HepG2 (cell line): ENCODE results near the gene CTNND1. TPM values are rescaled to one million over a fixed set of nuclear protein-coding genes. Genes with fewer than 3 reads are reported as not detected.

Experiments used
- ATAC-seq: fragments of 200-7000 bp; cut with Tn5 transposase; 3 replicates; pipeline ENCODE4 v1.9.1; 2020; ENCODE audit warnings: mild to moderate bottlenecking, moderate library complexity
- BruUV-seq: library from RNA; stranded (reverse); fragments of 400-500 nt; replicated peaks from 2 replicates; lab custom pipeline; 2021; lab: Mats Ljungman, UMichigan
- CTCF ChIA-PET: fragments of 300-600 bp; formaldehyde crosslinking; extraction: SDS; loops from one replicate; lab custom pipeline; 2021; ENCODE audit warnings: low total read pairs, inconsistent platforms, low intra/inter-chr PET ratio; lab: Yijun Ruan, JAX
- POLR2A ChIA-PET: fragments of 350-600 bp; sonication (Branson Sonifier 250); formaldehyde crosslinking; loops from one replicate; lab custom pipeline; 2020; ENCODE audit warnings: antibody characterized with exemption, inconsistent platforms; lab: Yijun Ruan, JAX
- DNase-seq: peaks from one replicate; pipeline ENCODE4 v3.0.0-alpha.2; 2015; ENCODE audit warnings: low spot score
- FAIRE-seq: peaks from 3 replicates; lab custom pipeline; 2011; peaks lifted over from hg19 to GRCh38; lab: Jason Lieb, UNC
- H2AFZ ChIP-seq: one replicate; pipeline ENCODE4 v1.6.1; 2011; ENCODE audit warnings: low read length, inconsistent platforms
- H3K27ac ChIP-seq: fragments of 300-600 bp; 3 replicates; pipeline ENCODE4 v1.8.0; 2011; ENCODE audit warnings: mixed run types, mild to moderate bottlenecking, mixed read lengths, low read length, inconsistent platforms; ENCODE audit not compliant: insufficient read depth; ENCODE audit errors: extremely low read length
- H3K27me3 ChIP-seq, 2 experiments: fragments of 200-600 bp in 1 of 2; 2 replicates in 1 of 2; 3 replicates in 1 of 2; pipeline versions ENCODE4 v1.6.0 to v1.8.0; 2011; ENCODE audit warnings: low read length in 2 of 2, mild to moderate bottlenecking in 2 of 2, moderate library complexity in 2 of 2, inconsistent platforms in 1 of 2; ENCODE audit not compliant: insufficient read depth in 2 of 2, control insufficient read depth in 1 of 2
- H3K36me3 ChIP-seq, 2 experiments: fragments of 200-600 bp in 1 of 2; replicated peaks in 1 of 2; 2 replicates in 1 of 2; 3 replicates in 1 of 2; pipeline versions ENCODE4 v1.5.1 to v1.8.0; 2011; ENCODE audit warnings: low read length in 2 of 2, inconsistent platforms in 1 of 2; ENCODE audit not compliant: insufficient read depth in 2 of 2, control insufficient read depth in 1 of 2
- H3K4me1 ChIP-seq: 2 replicates; pipeline ENCODE4 v1.5.1; 2012; ENCODE audit warnings: low read length, inconsistent platforms; ENCODE audit not compliant: insufficient read depth
- H3K4me2 ChIP-seq: 2 replicates; pipeline ENCODE4 v1.6.0; 2011; ENCODE audit warnings: low read depth, low read length, inconsistent platforms
- H3K4me3 ChIP-seq, 3 experiments: fragments of 200-600 bp in 1 of 3; sonication (generic), shearing (Covaris generic) in 1 of 3; replicated peaks in 1 of 3; 2 replicates each; pipeline ENCODE4 v1.5.1; 2011 to 2016; ENCODE audit warnings: low read length in 3 of 3, inconsistent platforms in 2 of 3, low read depth in 2 of 3, mild to moderate bottlenecking in 2 of 3, control low read depth in 1 of 3, mixed read lengths in 1 of 3; ENCODE audit not compliant: insufficient read depth in 1 of 3
- H3K79me2 ChIP-seq: one replicate; pipeline ENCODE4 v1.6.1; 2011; ENCODE audit warnings: low read length, inconsistent platforms; ENCODE audit not compliant: insufficient read depth
- H3K9ac ChIP-seq: 2 replicates; pipeline ENCODE4 v1.6.0; 2011; ENCODE audit warnings: mild to moderate bottlenecking, low read depth, low read length, inconsistent platforms; ENCODE audit not compliant: insufficient read depth
- H3K9me3 ChIP-seq: 2 replicates; pipeline ENCODE4 v1.5.1; 2012; ENCODE audit warnings: mild to moderate bottlenecking, low read length
- H4K20me1 ChIP-seq: 2 replicates; pipeline ENCODE4 v1.6.0; 2011; ENCODE audit warnings: inconsistent platforms, mild to moderate bottlenecking, low read length, moderate library complexity; ENCODE audit not compliant: insufficient read depth
- AKAP8 ChIP-seq: sonication (generic); formaldehyde crosslinking; IDR thresholded peaks from 2 replicates; pipeline ENCODE4 v1.5.1; 2020; ENCODE audit warnings: mild to moderate bottlenecking, missing genetic modification reagents
- ATAD3A ChIP-seq: sonication (generic); formaldehyde crosslinking; IDR thresholded peaks from 2 replicates; pipeline ENCODE4 v1.4.0; 2020; ENCODE audit warnings: missing genetic modification reagents
- NRL ChIP-seq: sonication (generic); formaldehyde crosslinking; IDR thresholded peaks from 2 replicates; pipeline ENCODE4 v1.5.0; 2020; ENCODE audit warnings: missing genetic modification reagents, mild to moderate bottlenecking, moderate library complexity, borderline replicate concordance
- RARA ChIP-seq: IDR thresholded peaks from 2 replicates; pipeline ENCODE4 v1.6.1; 2016; ENCODE audit warnings: missing genetic modification reagents, missing compliant biosample characterization
- REPIN1 ChIP-seq: sonication (generic); formaldehyde crosslinking; IDR thresholded peaks from 2 replicates; pipeline ENCODE4 v1.8.0; 2022; ENCODE audit warnings: missing genetic modification reagents, low read depth, mild to moderate bottlenecking, borderline replicate concordance
- SP140L ChIP-seq: sonication (generic); formaldehyde crosslinking; IDR thresholded peaks from 2 replicates; pipeline ENCODE4 v1.4.0; 2020; ENCODE audit warnings: missing genetic modification reagents, borderline replicate concordance
- ZBTB20 ChIP-seq: sonication (generic); formaldehyde crosslinking; IDR thresholded peaks from 2 replicates; pipeline ENCODE4 v1.8.1; 2023; ENCODE audit warnings: missing genetic modification reagents, low read depth, mild to moderate bottlenecking, borderline replicate concordance
- ZFX ChIP-seq: sonication (generic); formaldehyde crosslinking; IDR thresholded peaks from 2 replicates; pipeline ENCODE4 v1.4.0; 2020; ENCODE audit warnings: mild to moderate bottlenecking, low read depth, missing genetic modification reagents, moderate library complexity
- ZNF569 ChIP-seq: sonication (generic); formaldehyde crosslinking; IDR thresholded peaks from 2 replicates; pipeline ENCODE4 v1.5.0; 2020; ENCODE audit warnings: mild to moderate bottlenecking, missing genetic modification reagents, moderate library complexity, borderline replicate concordance
- WGBS: methylation state at CpG from one replicate; pipeline ENCODE4 v1.1.6; 2017; ENCODE audit warnings: low lambda C conversion rate; 5-methylcytosine and 5-hydroxymethylcytosine counted together
- in situ Hi-C: cut with HindIII; loops from 2 replicates; pipeline ENCODE4 v1.10.0; 2017; ENCODE audit warnings: low pct_unique_long_range_greater_than_20kb; ENCODE audit not compliant: extremely low pct_ligation_motif_present
- intact Hi-C: fragments of 100-400 bp; cut with micrococcal nuclease; formaldehyde crosslinking; loops from one replicate; pipeline ENCODE4 v1.10.0; 2022; ENCODE audit not compliant: unreplicated experiment
- polyA plus RNA-seq, 8 experiments: library from polyadenylated mRNA; depleted of rRNA in 3 of 8; stranded (reverse) in 7 of 8; unstranded in 1 of 8; fragments of >200 nt; fragmentation: Illumina TruSeq in 4 of 8; extraction: Trizol in 4 of 8; gene quantifications; 2 replicates each; pipeline versions ENCODE4 v1.2.1 to v1.2.3, GENCODE V29; 2011 to 2016; ENCODE audit warnings: low read depth in 4 of 8, missing spikeins in 1 of 8, mixed read lengths in 1 of 8; ENCODE audit not compliant: insufficient read depth in 1 of 8
- total RNA-seq, 5 experiments: library from RNA; depleted of rRNA; stranded (reverse); fragments of >200 nt; fragmentation: Illumina TruSeq; extraction: Trizol; gene quantifications; 2 replicates each; pipeline ENCODE4 v1.2.3, GENCODE V29; 2016; ENCODE audit warnings: low read depth in 1 of 5

Gene CTNND1
- total and polyA plus RNA-seq, 2 of the 13 experiments (the other 11 are each of a cell fraction or from before 2014, with no cell fraction given) = 117 to 128 TPM

- ChIA-PET CTCF (no interaction called here), POLR2A (interaction anchor here (0.8 to 1.2 kb wide), 3 partner anchors 17 to 34 kb away, joined by 4 to 8 read pairs (median 5); partner anchors contain the start of gene CTNND1)
- in situ Hi-C loops = loop anchor here (10.0 kb wide), 1 partner anchor 770 kb away; no protein-coding TSS in a partner anchor
- no peak for TF ChIP-seq ZNF569
- no peak for TF ChIP-seq ZFX
- TF ChIP-seq AKAP8 = no peak
- no peak for TF ChIP-seq NRL (CRISPR knock-in tag)
- TF ChIP-seq ZBTB20 = no peak
- TF ChIP-seq REPIN1 (CRISPR knock-in tag) = no peak
- TF ChIP-seq ATAD3A (CRISPR knock-in tag) = no peak
- no peak for TF ChIP-seq SP140L
- Histone ChIP-seq H3K79me2 (peaks cover 12% of the 10 kb centered on the region), H3K4me2 (no peak overlapping the region), H3K9me3 (no peaks in the 10 kb centered on the region), H3K4me3 (no peak overlapping the region), H3K27ac (no peak overlapping the region), H4K20me1 (no peaks in the 10 kb centered on the region), H3K36me3 (peaks cover 7 to 49% of the 10 kb centered on the region in 2 experiments), H3K9ac (no peak overlapping the region), H3K4me1 (peaks cover 7% of the 10 kb centered on the region; the same call in 1 of the 2 replicates), H3K27me3 (no peaks in the 10 kb centered on the region), H2AFZ (no peak overlapping the region)
- ATAC-seq = no peak
- 100% methylated on average over 1 of the region's 2 CpGs for WGBS
- no peak for DNase-seq
- BruUV-seq = no TSS peak
- intact Hi-C loops = no loop called here
- no peak for FAIRE-seq
These were observed 17.2 kb upstream of the CTNND1 start for GRCh38 chr11:57744357-57744756.

GRCh38 chr11:57745206-57745605, 16.4 kb upstream of the CTNND1 start:
- TF ChIP-seq RARA (CRISPR knock-in tag) = no peak
- Histone ChIP-seq H3K27me3 (no peaks in the 10 kb centered on the region), H3K4me1 (peaks cover 7% of the 10 kb centered on the region; the same call in 1 of the 2 replicates), H2AFZ (no peak overlapping the region), H3K4me2 (no peak overlapping the region), H3K9me3 (no peaks in the 10 kb centered on the region), H3K4me3 (no peak overlapping the region), H3K36me3 (peaks cover 7 to 40% of the 10 kb centered on the region in 2 experiments), H3K79me2 (peaks cover 12% of the 10 kb centered on the region), H3K9ac (no peak overlapping the region), H3K27ac (no peak overlapping the region), H4K20me1 (no peaks in the 10 kb centered on the region)
- CTCF ChIA-PET = no interaction called here
- POLR2A ChIA-PET = interaction anchor here (1.0 to 1.2 kb wide), 3 partner anchors 16 to 55 kb away, joined by 3 to 5 read pairs (median 3); partner anchors contain the start of gene CTNND1
- 97% methylated on average over 5 of the region's 5 CpGs for WGBS
- FAIRE-seq = no peak
- BruUV-seq = no TSS peak
- no peak for ATAC-seq
- in situ Hi-C loops = loop anchor here (10.0 kb wide), 1 partner anchor 770 kb away; no protein-coding TSS in a partner anchor
- intact Hi-C loops = no loop called here
- no peak for DNase-seq
